Parathyroid adenoma (tissue), 2 donors: ENCODE results near the gene ANKRD44.

Experiments used
- H2AFZ ChIP-seq: fragments of 300-600 bp; sonication (generic); one replicate; pipeline ENCODE4 v1.7.0; 2017; ENCODE audit warnings: antibody characterized with exemption, mild to moderate bottlenecking
- H3K27ac ChIP-seq: fragments of 300-600 bp; sonication (generic); one replicate; pipeline ENCODE4 v1.7.0; 2017
- H3K27me3 ChIP-seq: fragments of 300-600 bp; sonication (generic); one replicate; pipeline ENCODE4 v1.7.0; 2017; ENCODE audit warnings: low read length; ENCODE audit not compliant: control insufficient read depth, insufficient read depth
- H3K36me3 ChIP-seq: fragments of 300-600 bp; sonication (generic); one replicate; pipeline ENCODE4 v1.7.0; 2017; ENCODE audit warnings: low read length; ENCODE audit not compliant: control insufficient read depth, insufficient read depth
- H3K4me1 ChIP-seq: fragments of 300-600 bp; sonication (generic); one replicate; pipeline ENCODE4 v1.7.0; 2017; ENCODE audit warnings: control low read depth
- H3K4me2 ChIP-seq: fragments of 300-600 bp; sonication (generic); one replicate; pipeline ENCODE4 v1.7.0; 2017; ENCODE audit warnings: low read length
- H3K4me3 ChIP-seq: fragments of 300-600 bp; sonication (generic); one replicate; pipeline ENCODE4 v1.7.0; 2017; ENCODE audit warnings: low read depth, low read length
- H3K79me2 ChIP-seq: fragments of 300-600 bp; sonication (generic); one replicate; pipeline ENCODE4 v1.7.0; 2017; ENCODE audit warnings: control low read depth
- H3K9ac ChIP-seq: fragments of 300-600 bp; sonication (generic); one replicate; pipeline ENCODE4 v1.7.0; 2017; ENCODE audit warnings: mild to moderate bottlenecking
- H3K9me3 ChIP-seq: fragments of 300-600 bp; sonication (generic); one replicate; pipeline ENCODE4 v1.7.0; 2017; ENCODE audit warnings: low read length; ENCODE audit not compliant: control insufficient read depth
- CTCF ChIP-seq: fragments of 300-600 bp; sonication (generic); IDR thresholded peaks from one replicate; pipeline ENCODE4 v1.7.0; 2017; ENCODE audit warnings: antibody characterized with exemption, mild to moderate bottlenecking
- donor health status: primary hyperparathyroidism.

The ANKRD44 gene

GRCh38 chr2:197245829-197246804, 64.5 kb downstream of the ANKRD44 start:
- no peaks in the 10 kb centered on the region for H3K4me1 ChIP-seq
- H3K9ac ChIP-seq, result no peak overlapping the region
- no peaks in the 10 kb centered on the region for H3K27me3 ChIP-seq
- no peaks in the 10 kb centered on the region for H3K36me3 ChIP-seq
- no peak overlapping the region for H3K4me3 ChIP-seq
- H3K27ac ChIP-seq, result no peak overlapping the region
- H3K79me2 ChIP-seq, result no peaks in the 10 kb centered on the region
- H3K9me3 ChIP-seq, result no peaks in the 10 kb centered on the region
- no peak for TF ChIP-seq CTCF
- no peak overlapping the region for H2AFZ ChIP-seq
- H3K4me2 ChIP-seq, result no peak overlapping the region

- H3K9ac ChIP-seq, result no peak overlapping the region
- no peaks in the 10 kb centered on the region for H3K36me3 ChIP-seq
Observed at GRCh38 chr2:197244349-197244748, 66.2 kb downstream of the ANKRD44 start.

GRCh38 chr2:197242719-197243118, 67.9 kb downstream of the ANKRD44 start:
- Histone ChIP-seq H3K9ac (no peak overlapping the region), H3K4me2 (no peak overlapping the region), H3K79me2 (peaks cover 3% of the 10 kb centered on the region), H3K9me3 (no peaks in the 10 kb centered on the region), H3K4me1 (peaks cover 6% of the 10 kb centered on the region), H2AFZ (no peak overlapping the region), H3K36me3 (no peaks in the 10 kb centered on the region), H3K27me3 (no peaks in the 10 kb centered on the region), H3K27ac (no peak overlapping the region), H3K4me3 (no peak overlapping the region)
- no peak for TF ChIP-seq CTCF

More at GRCh38 chr2:197244349-197244748, 66.2 kb downstream of the ANKRD44 start:
- H3K79me2 ChIP-seq, result no peaks in the 10 kb centered on the region
- TF ChIP-seq CTCF, result no peak
- no peak overlapping the region for H2AFZ ChIP-seq
- H3K9me3 ChIP-seq, result no peaks in the 10 kb centered on the region
- no peaks in the 10 kb centered on the region for H3K27me3 ChIP-seq
- H3K4me3 ChIP-seq, result no peak overlapping the region
- peaks cover 1% of the 10 kb centered on the region for H3K4me1 ChIP-seq
- no peak overlapping the region for H3K27ac ChIP-seq
- no peak overlapping the region for H3K4me2 ChIP-seq

- H3K9ac ChIP-seq, result no peak overlapping the region
- no peaks in the 10 kb centered on the region for H3K36me3 ChIP-seq
- no peak overlapping the region for H3K4me3 ChIP-seq
- H3K27ac ChIP-seq, result no peak overlapping the region
- TF ChIP-seq CTCF, result no peak
- no peak overlapping the region for H2AFZ ChIP-seq
- H3K4me1 ChIP-seq, result peaks cover 6% of the 10 kb centered on the region
- H3K79me2 ChIP-seq, result peaks cover 3% of the 10 kb centered on the region
- H3K9me3 ChIP-seq, result no peaks in the 10 kb centered on the region
- H3K4me2 ChIP-seq, result no peak overlapping the region
- H3K27me3 ChIP-seq, result no peaks in the 10 kb centered on the region
Observed at GRCh38 chr2:197241596-197241995, 69.0 kb downstream of the ANKRD44 start.
